T-helper 1 cell treated with Interleukin-12 subunit alpha and Interleukin-12 subunit beta and Interleukin-4 antibody, amounts not matched to agents 30 μg/mL and 1 μg/mL, for 36 hours (primary cell): ENCODE measurements around the gene EGFLAM.

Experiments used
- H3K27ac Mint-ChIP-seq: one replicate; pipeline ENCODE4 v1.8.0; 2021; ENCODE audit warnings: mild to moderate bottlenecking, mixed read lengths
- H3K27me3 Mint-ChIP-seq: one replicate; pipeline ENCODE4 v1.8.0; 2021; ENCODE audit warnings: low read depth, mixed read lengths
- H3K36me3 Mint-ChIP-seq: one replicate; pipeline ENCODE4 v1.8.0; 2021; ENCODE audit warnings: low read depth, mixed read lengths
- H3K4me1 Mint-ChIP-seq: one replicate; pipeline ENCODE4 v1.8.0; 2021; ENCODE audit warnings: low read depth, mixed read lengths
- H3K4me3 Mint-ChIP-seq: one replicate; pipeline ENCODE4 v1.8.0; 2021; ENCODE audit warnings: mild to moderate bottlenecking, moderate library complexity, mixed read lengths
- H3K9me3 Mint-ChIP-seq: one replicate; pipeline ENCODE4 v1.8.0; 2021; ENCODE audit warnings: mixed read lengths

The EGFLAM gene

DNA sequence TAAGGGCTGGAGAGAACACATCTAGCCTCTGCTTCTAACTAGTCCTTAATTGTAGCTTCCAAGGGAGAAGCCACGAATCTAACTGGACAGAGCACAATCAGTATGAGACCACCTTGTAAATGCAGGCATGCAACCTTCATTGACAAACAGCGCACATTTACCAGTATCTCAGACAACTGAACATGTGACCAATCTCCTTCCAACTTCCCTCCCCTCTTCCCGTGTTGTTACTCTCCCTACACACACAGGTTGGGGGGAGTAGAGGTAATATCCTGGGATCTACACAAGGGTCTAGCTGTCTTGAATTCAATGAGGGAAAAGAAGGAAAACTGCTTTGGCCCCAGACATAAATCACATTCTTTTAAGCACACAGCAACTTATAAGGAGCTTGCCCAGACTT, 220.5 kb downstream of the EGFLAM start:
- H3K4me3 Mint-ChIP-seq: no peak overlapping the region
- no peak overlapping the region for H3K27ac Mint-ChIP-seq
- no peaks in the 10 kb centered on the region for H3K4me1 Mint-ChIP-seq
- peaks cover 66% of the 10 kb centered on the region for H3K27me3 Mint-ChIP-seq
- H3K36me3 Mint-ChIP-seq: no peaks in the 10 kb centered on the region
- no peaks in the 10 kb centered on the region for H3K9me3 Mint-ChIP-seq

DNA sequence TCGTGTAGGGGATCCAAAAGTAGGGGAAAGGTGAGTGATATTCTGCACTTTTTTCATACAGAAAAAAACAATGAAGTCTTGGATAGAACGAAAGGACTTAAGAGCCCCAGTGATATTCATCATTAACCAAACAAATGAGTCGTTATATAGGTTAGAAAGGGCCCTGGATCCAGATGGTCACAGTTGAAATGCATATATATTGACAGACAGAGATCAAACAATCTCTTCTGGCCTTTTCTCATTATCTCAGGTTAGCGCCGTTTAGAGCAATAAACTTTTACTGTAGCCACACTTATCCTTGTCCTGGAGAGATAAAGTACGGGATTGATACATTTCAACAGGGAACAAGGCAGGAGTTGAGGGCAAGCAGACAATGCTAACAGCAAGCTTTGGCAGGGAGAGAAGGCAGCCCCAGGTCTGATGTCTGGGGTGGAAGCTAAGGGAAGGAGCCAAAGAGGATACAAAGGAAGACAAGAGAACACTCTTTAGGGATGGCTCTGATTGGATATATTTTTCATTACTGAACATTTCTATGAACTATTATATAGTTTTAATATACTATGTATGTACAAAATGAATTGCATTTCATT, 221.1 kb downstream of the EGFLAM start:
- Mint-ChIP-seq H3K27ac (no peak overlapping the region), H3K27me3 (peaks cover 64% of the 10 kb centered on the region), H3K4me1 (no peaks in the 10 kb centered on the region), H3K36me3 (no peaks in the 10 kb centered on the region), H3K9me3 (no peaks in the 10 kb centered on the region), H3K4me3 (no peak overlapping the region)

DNA sequence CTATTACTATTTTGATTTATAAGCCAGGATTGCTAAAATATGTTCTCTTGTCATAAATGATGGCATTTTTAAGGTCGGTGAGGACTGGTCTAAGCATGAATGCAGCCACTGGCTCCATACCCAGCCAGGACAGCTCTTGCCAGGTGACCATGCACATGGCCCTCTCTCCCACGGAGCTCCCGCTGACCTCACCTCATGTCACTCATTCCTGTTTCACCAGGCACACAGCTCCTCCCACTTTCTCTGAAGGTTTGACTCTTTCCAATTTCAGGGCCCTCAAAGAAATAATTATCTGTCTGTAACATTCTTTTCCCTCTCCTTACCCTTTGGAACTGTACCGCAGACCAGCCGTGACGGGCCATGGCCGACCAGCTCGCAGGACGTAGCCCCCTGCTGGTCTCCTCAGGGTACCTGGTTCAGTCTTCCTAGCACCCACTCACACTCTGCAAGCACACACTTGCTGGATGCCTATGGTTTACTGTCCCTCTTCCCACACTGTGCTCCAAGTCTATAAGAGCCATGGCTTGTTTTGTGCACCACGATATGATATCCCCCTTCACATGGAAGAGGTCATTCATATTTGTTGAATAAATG, 225.5 kb downstream of the EGFLAM start:
- Mint-ChIP-seq H3K27ac (no peak overlapping the region), H3K36me3 (no peaks in the 10 kb centered on the region), H3K4me1 (no peaks in the 10 kb centered on the region), H3K27me3 (peaks cover 48% of the 10 kb centered on the region), H3K4me3 (no peak overlapping the region), H3K9me3 (no peaks in the 10 kb centered on the region)

DNA sequence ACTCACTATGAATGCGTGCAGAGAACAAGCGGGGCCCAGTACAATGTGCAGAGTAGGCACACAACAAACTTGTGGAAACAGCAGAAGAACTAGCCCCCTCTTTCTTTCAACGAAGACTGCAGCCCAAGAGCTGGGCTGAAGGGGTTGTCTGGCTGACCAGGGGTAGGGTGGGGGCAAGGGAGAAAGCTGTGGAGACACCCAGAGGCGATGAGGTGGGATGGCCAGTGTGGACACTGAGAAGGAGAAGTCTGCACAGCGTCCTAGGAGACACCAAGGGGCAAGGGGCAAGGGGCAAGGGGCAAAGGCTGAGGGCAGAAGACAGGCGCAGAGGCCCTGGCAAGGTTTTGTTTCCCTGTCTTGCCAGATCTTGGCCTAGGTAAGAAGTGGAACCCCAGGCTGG, 235.8 kb downstream of the EGFLAM start:
- H3K36me3 Mint-ChIP-seq: no peaks in the 10 kb centered on the region
- no peak overlapping the region for H3K27ac Mint-ChIP-seq
- H3K4me3 Mint-ChIP-seq: no peak overlapping the region
- H3K9me3 Mint-ChIP-seq: no peaks in the 10 kb centered on the region
- H3K4me1 Mint-ChIP-seq: no peaks in the 10 kb centered on the region
- H3K27me3 Mint-ChIP-seq: peaks cover 31% of the 10 kb centered on the region

DNA sequence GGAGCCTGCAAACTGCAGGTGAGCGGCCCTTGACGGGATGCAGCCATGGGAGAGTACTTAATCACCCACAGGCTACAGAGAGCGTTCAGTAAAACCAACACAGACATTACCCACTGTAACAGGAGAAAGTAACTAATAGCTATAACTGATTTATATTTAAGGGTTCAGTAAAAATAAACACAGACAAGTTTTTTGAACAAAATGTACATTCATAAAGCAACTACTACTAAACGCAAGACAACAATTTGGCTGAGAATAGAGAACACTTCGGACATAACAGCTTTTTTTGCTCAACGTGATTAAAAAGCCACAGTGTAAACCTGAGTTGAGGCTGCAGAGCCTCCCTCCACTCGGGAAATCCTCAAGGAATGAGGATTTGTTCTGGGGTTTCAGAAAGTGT, 236.4 kb downstream of the EGFLAM start:
- Mint-ChIP-seq H3K4me3 (no peak overlapping the region), H3K36me3 (no peaks in the 10 kb centered on the region), H3K27me3 (peaks cover 31% of the 10 kb centered on the region), H3K9me3 (no peaks in the 10 kb centered on the region), H3K27ac (no peak overlapping the region), H3K4me1 (no peaks in the 10 kb centered on the region)

DNA sequence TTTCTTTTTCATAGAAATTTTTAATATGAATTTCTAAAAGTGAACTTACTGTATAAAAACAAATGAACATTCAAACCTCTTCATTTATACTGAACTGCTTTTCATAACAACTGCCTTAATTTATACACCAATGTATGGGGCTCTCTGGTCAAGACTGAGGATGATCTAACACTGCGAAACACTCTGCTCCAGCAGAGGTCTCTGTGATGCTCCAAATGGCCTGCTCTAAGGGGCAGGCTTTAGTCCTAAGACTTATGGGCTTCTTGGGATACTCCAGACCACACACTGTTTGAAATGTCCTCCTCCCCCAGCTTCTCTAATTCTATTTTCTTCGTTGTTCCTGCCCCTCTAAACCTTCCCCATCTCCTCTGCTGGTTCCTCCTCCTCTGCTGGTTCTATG, 239.6 kb downstream of the EGFLAM start:
- Mint-ChIP-seq H3K27ac (no peak overlapping the region), H3K9me3 (no peaks in the 10 kb centered on the region), H3K27me3 (peaks cover 18% of the 10 kb centered on the region), H3K4me1 (no peaks in the 10 kb centered on the region), H3K36me3 (no peaks in the 10 kb centered on the region), H3K4me3 (no peak overlapping the region)

DNA sequence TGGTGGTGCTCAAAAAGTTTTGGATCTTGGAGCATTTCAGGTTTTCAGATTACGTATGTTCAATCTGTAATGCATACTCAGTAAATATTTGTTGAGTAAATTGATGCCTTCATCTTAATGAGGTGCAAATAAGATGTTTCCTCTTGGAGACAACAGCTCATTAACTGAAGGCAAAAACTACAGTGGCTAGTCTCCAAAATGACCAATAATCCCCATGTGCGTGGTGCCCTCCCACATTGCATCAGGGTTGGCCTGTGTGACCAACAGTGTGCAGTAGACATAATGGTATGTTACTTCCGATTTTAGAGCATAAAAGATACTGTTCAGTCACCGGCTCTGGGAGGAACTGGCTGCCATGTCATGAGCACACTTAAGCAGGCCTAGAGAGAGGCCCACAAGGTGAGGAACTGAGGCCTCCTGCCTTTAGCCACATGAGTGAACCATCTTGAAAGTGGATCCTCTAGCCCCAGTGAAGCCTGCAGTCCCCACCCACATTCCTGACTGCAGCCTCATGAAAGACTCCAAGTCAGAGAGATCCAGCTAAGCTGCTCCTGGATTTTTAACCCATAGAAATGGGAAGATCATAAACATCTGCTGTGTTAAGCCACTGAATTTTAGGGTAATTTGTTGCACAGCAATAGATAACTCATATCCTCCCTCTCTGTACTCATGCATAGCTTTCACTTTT, 242.4 kb downstream of the EGFLAM start:
- Mint-ChIP-seq H3K36me3 (no peaks in the 10 kb centered on the region), H3K9me3 (no peaks in the 10 kb centered on the region), H3K4me3 (no peak overlapping the region), H3K27me3 (peaks cover 9% of the 10 kb centered on the region), H3K27ac (no peak overlapping the region), H3K4me1 (no peaks in the 10 kb centered on the region)

DNA sequence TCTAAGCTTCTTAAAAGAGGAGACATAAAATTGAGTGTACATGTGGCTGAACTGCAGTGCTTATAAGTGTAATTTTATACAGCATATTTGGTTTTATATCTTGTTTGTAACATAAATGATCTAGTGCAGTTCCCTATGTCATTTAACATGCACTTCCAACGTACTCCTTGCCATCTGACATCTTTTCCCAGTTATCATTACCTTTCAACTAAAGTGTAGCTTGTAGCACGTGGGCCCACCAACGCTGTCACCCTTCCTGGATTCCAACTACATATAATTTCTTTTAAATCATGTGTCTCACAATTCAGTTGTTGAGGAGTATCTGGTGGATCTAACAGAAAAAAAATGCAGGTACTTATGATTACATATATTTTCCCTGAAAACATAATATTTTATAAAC, 247.9 kb downstream of the EGFLAM start:
- Mint-ChIP-seq H3K9me3 (no peaks in the 10 kb centered on the region), H3K27me3 (peaks cover 14% of the 10 kb centered on the region), H3K36me3 (no peaks in the 10 kb centered on the region), H3K4me3 (no peak overlapping the region), H3K4me1 (no peaks in the 10 kb centered on the region), H3K27ac (no peak overlapping the region)

DNA sequence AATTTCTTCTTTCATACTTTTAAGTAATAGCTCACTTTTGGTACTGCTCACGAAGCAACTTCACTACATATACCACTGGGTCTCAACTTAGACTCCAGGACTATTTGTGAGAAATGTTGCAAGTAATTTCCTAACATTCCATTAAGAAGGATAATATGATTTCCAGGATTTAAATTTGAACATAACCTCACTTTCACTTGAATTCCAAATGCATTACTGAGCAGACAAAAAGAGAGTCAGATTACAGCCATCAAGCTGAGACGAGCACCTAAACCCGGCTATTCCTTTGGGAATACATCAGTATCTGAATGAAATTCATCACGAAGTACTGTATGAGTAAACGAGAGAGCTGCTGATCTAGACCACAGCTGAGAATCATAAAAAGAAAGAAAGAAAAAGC, 250.8 kb downstream of the EGFLAM start:
- Mint-ChIP-seq H3K27ac (no peak overlapping the region), H3K27me3 (peaks cover 21% of the 10 kb centered on the region), H3K9me3 (no peaks in the 10 kb centered on the region), H3K4me3 (no peak overlapping the region), H3K36me3 (no peaks in the 10 kb centered on the region), H3K4me1 (no peaks in the 10 kb centered on the region)
